BE2C (cell line): ENCODE measurements around the gene C1orf167.

Experiments
- DNase-seq: peaks from one replicate; pipeline ENCODE4 v3.0.0-alpha.2; 2020
- H3K27me3 ChIP-seq: fragments of 250-450 bp; sonication (Bioruptor Pico); 2 replicates; pipeline ENCODE4 v1.5.1; 2020; ENCODE audit warnings: mild to moderate bottlenecking
- H3K36me3 ChIP-seq: fragments of 250-450 bp; sonication (Bioruptor Pico); 2 replicates; pipeline ENCODE4 v1.5.1; 2020; ENCODE audit warnings: mild to moderate bottlenecking
- H3K4me1 ChIP-seq: fragments of 250-450 bp; sonication (Bioruptor Pico); 2 replicates; pipeline ENCODE4 v1.5.1; 2020
- H3K4me3 ChIP-seq: 2 replicates; pipeline ENCODE4 v1.5.1; 2011; ENCODE audit warnings: low read depth, low read length
- H3K9me3 ChIP-seq: fragments of 250-450 bp; sonication (Bioruptor Pico); 2 replicates; pipeline ENCODE4 v1.5.1; 2020
- CTCF ChIP-seq: IDR thresholded peaks from 2 replicates; pipeline ENCODE4 v1.5.1; 2012; ENCODE audit warnings: mild to moderate bottlenecking, low read depth, low read length

Gene C1orf167

GRCh38 chr1:11835441-11836225 lies 73.6 kb downstream of the C1orf167 start:
- peaks cover 15% of the 10 kb centered on the region for H3K36me3 ChIP-seq
- peaks cover under 1% of the 10 kb centered on the region for H3K4me1 ChIP-seq
- no peak for DNase-seq
- no peaks in the 10 kb centered on the region for H3K27me3 ChIP-seq
- no peaks in the 10 kb centered on the region for H3K9me3 ChIP-seq
- H3K4me3 ChIP-seq = no peak overlapping the region
- TF ChIP-seq CTCF = no peak

GRCh38 chr1:11836955-11837766 lies 75.2 kb downstream of the C1orf167 start:
- Histone ChIP-seq H3K9me3 (no peaks in the 10 kb centered on the region), H3K4me3 (no peak overlapping the region), H3K36me3 (peaks cover 20% of the 10 kb centered on the region), H3K27me3 (no peaks in the 10 kb centered on the region), H3K4me1 (peaks cover 14% of the 10 kb centered on the region)
- no peak for DNase-seq
- no peak for TF ChIP-seq CTCF

- no peak for TF ChIP-seq CTCF
- Histone ChIP-seq H3K4me1 (peaks cover 19% of the 10 kb centered on the region), H3K4me3 (no peak overlapping the region), H3K9me3 (no peaks in the 10 kb centered on the region), H3K36me3 (peaks cover 20% of the 10 kb centered on the region), H3K27me3 (no peaks in the 10 kb centered on the region)
- no peak for DNase-seq
These were observed 75.9 kb downstream of the C1orf167 start for GRCh38 chr1:11837767-11838348.

GRCh38 chr1:11838349-11839272 lies 76.6 kb downstream of the C1orf167 start:
- Histone ChIP-seq H3K27me3 (no peaks in the 10 kb centered on the region), H3K36me3 (peaks cover 20% of the 10 kb centered on the region), H3K4me3 (no peak overlapping the region), H3K9me3 (no peaks in the 10 kb centered on the region), H3K4me1 (peaks cover 27% of the 10 kb centered on the region)
- TF ChIP-seq CTCF = peak; percentile 89
- DNase-seq = peak; percentile 68
